HG03565 (cell line): ENCODE results near the gene MTHFD1.
"Not testable (repeated sequence)": the region's sequence is repeated elsewhere in the genome, so short reads cannot be mapped to it uniquely, and the experiment has no call there.

Experiments
- ATAC-seq: cut with Tn5 transposase; IDR thresholded peaks from one replicate; pipeline ENCODE4 v1.9.1; 2021; ENCODE audit warnings: mild to moderate bottlenecking, moderate library complexity; ENCODE audit not compliant: unreplicated experiment

MTHFD1 gene

GRCh38 chr14:64387782-64388532 lies at the start of gene MTHFD1:
TSS of gene MTHFD1 (plus strand) at chr14:64388353. CDS start at chr14:64388428, 75 bp downstream.
- ATAC-seq, result peak; percentile 82

DNA sequence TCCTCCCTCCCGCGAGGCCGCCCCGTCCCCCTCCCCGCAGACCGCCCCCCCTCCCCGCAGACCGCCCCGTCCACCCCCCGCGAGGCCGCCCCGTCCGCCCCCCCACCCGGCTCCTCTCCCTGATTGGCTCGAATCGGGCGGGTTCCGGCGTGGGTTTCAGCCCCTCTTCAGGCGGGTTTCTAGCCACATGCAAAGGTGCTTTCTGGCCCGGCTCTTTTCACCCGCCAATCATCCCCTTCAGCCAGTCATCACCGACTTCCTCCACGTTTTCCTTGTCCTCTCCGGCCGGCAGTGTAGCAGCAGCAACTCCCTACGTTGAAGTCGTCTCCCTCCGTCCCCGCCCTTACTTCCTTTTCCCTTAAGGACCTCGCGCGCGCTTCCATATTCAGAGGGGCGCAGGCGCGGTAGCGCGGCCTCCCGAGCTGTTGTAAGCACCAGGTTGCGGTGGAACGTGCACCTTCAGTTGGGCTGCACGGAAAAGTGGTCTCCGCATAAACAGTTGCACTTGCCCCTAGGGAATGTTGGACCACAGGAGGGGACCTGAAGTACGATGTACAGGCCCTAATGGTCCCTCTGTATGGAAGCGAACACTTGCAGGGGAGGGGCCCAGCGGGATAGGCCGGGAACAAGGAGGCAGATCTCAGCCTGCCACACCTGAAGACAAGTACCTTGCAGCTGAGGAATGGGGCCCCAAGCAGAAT lies 49.4 kb upstream of the MTHFD1 start:
- ATAC-seq, result peak; percentile 80

GRCh38 chr14:64340560-64341196 lies 47.5 kb upstream of the MTHFD1 start:
- no peak for ATAC-seq

DNA sequence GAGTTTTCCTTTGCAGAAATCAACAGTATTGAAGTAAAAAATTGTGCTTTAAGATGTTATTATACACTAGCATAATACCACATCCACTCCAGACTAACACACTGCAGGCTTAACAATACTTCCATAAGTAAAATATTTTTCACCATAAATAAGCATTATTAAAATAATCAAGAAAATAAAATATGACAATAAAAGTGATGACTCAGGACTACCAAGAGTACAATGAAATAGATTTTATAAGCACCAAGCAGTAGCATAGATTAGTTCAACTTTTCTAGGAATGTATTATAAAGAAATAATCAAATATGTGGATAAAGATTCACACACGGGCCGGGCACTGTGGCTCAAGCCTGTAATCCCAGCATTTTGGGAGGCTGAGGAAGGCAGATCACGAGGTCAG lies 40.4 kb upstream of the MTHFD1 start:
- no peak for ATAC-seq

- ATAC-seq, result no peak
Observed at GRCh38 chr14:64349741-64350490, 38.2 kb upstream of the MTHFD1 start.

- no peak for ATAC-seq
Observed at GRCh38 chr14:64363265-64363846, 24.8 kb upstream of the MTHFD1 start.

GRCh38 chr14:64364907-64365306 lies 23.2 kb upstream of the MTHFD1 start:
- ATAC-seq, result no peak

DNA sequence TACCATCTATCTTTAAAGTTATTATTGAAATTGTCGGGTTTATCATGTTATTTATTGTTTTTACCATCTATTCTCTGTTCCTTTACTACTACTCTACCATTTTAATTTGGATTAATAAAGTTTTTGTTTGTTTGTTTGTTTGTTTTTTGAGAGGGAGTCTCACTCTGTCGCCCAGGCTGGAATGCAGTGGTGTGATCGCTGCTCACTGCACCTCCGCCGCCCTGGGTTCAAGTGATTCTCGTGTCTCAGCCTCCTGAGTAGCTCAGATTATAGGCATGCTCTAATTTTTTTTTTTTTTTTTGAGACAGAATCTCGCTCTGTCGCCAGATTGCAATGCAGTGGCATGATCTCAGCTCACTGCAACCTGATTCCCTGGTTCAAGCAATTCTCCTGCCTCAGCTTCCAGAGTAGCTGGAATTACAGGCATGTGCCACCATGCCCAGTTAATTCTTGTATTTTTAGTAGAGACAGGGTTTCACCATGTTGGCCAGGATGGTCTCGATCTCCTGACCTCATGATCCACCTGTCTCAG lies 22.7 kb upstream of the MTHFD1 start:
- ATAC-seq, result not testable (repeated sequence)

GRCh38 chr14:64369201-64369600 lies 19.0 kb upstream of the MTHFD1 start:
- ATAC-seq, result no peak

DNA sequence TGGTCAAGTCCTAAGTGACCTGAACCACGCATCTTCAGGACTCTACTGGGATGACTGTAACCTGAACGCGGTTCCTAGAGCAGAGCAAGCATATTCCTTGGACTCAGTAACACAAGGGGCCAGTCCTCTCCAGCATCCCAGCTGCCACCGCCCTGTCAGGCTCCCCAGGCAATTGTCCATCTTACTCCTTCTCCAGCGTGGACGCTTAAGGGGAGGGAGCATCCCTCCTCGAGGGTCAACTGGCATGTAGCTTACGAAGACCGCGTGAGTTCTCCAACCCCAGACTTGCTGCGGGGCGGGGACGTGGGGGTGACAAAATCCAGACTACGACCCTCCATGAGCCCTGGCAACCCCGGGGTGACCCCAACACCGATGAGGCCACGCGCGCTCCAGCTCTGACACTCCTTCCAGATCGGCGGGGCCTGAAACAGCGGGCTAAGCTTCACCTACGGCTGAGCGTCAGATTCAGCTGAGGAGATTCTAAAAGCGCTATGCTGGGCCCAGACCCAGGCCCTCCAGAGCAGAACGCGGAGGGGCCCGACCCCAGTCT lies 846 bp upstream of the MTHFD1 start:
- no peak for ATAC-seq

- ATAC-seq, result no peak
Observed at GRCh38 chr14:64388533-64389285, 556 bp downstream of the MTHFD1 start.

GRCh38 chr14:64391113-64391725 lies 3.1 kb downstream of the MTHFD1 start:
- ATAC-seq, result no peak

DNA sequence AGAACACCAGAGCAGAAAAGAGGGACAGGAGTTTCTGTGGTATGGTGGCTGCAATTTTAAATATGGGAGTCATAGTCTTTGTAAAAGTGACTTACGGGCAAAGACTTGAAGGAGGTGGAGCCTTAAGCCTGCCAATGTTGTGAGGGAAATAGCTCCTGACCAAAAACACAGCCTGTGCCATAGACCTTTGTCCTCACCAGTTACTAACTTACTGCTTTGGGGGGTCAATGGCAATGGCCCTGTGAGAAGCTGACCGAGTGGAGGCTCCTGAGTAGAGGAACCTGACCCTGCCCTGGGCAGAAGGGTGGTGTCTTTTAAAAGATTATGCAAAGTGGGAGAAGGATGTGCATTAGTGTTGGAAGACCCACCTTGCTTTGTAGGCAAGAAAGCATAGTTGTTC lies 3.8 kb downstream of the MTHFD1 start:
- no peak for ATAC-seq

GRCh38 chr14:64393189-64393726 lies 5.1 kb downstream of the MTHFD1 start:
- not testable (repeated sequence) for ATAC-seq

DNA sequence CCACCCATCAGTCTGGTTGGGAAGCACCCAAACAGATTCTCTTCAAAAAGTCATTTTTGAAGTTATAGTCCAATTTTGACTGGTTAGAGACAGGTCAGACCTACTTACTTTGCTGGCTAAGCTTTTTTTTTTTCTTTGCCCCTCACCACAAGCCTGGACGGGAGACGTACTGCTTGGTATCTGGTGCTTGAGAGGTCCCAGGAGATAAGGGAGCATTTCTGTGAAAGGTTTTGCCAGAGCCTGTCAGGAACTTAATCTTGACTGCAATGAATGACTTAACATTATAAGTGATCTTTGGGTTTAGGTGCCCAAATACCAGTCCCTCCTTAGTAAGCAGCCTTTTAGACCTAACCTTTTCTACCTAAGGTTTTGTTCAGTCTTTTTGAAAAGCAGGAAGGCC lies 6.3 kb downstream of the MTHFD1 start:
- no peak for ATAC-seq

- no peak for ATAC-seq
Observed at GRCh38 chr14:64394977-64395633, 7.0 kb downstream of the MTHFD1 start.

- no peak for ATAC-seq
Observed at GRCh38 chr14:64400829-64401459, 12.8 kb downstream of the MTHFD1 start.

DNA sequence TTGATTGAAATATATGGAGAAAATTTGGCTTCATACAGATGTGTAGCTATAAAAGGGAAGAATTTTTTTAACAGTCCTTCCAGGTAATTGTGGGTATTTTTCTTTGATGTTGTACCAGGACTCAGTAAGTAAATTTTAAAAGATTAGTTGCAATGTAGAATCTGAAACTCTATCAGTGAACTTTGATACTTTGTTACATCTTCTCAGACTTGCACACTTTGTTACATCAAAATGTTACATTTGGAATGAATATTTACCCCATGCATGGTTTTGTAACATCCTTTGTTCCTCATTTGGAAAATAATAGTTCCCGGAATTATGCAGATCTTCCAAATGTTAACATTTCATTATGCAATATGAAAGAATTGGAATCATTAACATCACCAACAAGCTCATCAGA lies 13.8 kb downstream of the MTHFD1 start:
- ATAC-seq, result no peak
